ENCODE data around the gene MOSPD3.

GRCh38 chr7:100606313-100606712 is 6.0 kb upstream of the MOSPD3 start:
- TF ChIP-seq GATA3 (IDR thresholded peaks at IDR 0.05; ENCODE audit: low read depth, low read length) (no peak), GATA2 (IDR thresholded peaks at IDR 0.05; ENCODE audit: low read depth, low read length) (no peak)

All from SH-SY5Y (cell line).